Neural cell (in vitro differentiated cells): ENCODE measurements around the gene INPP5A. TPM values are rescaled to one million over a fixed set of nuclear protein-coding genes. Genes with fewer than 3 reads are reported as not detected.

ENCODE experiments used
- H2AFZ ChIP-seq: fragments of 200-600, 300-800 bp; sonication (generic), shearing (Covaris generic); 2 replicates; pipeline ENCODE4 v1.6.0; 2014; ENCODE audit warnings: low read depth, mild to moderate bottlenecking, antibody characterized with exemption, low read length, moderate library complexity
- H3F3A ChIP-seq: fragments of 200-600 bp; shearing (Covaris generic); 2 replicates; pipeline ENCODE4 v1.6.1; 2016; ENCODE audit warnings: mild to moderate bottlenecking, moderate library complexity, mixed read lengths, antibody characterized with exemption, low read length; ENCODE audit not compliant: insufficient read depth, poor library complexity, severe bottlenecking
- H3K27ac ChIP-seq: fragments of 200-600, 300-800 bp; sonication (generic), shearing (Covaris generic); 2 replicates; pipeline ENCODE4 v1.5.1; 2014; ENCODE audit warnings: mild to moderate bottlenecking, low read length, moderate library complexity
- H3K27me3 ChIP-seq: fragments of 300-800, 200-600 bp; sonication (generic), shearing (Covaris generic); 2 replicates; pipeline ENCODE4 v1.6.0; 2014; ENCODE audit warnings: mild to moderate bottlenecking, low read depth, low read length, moderate library complexity; ENCODE audit not compliant: insufficient read depth
- H3K36me3 ChIP-seq: fragments of 300-800, 200-600 bp; sonication (generic), shearing (Covaris generic); 2 replicates; pipeline ENCODE4 v1.5.1; 2014; ENCODE audit warnings: mild to moderate bottlenecking, antibody characterized with exemption, low read length, moderate library complexity; ENCODE audit not compliant: insufficient read depth
- H3K4me2 ChIP-seq: fragments of 300-800, 200-600 bp; sonication (generic), shearing (Covaris generic); 2 replicates; pipeline ENCODE4 v1.6.0; 2014; ENCODE audit warnings: mild to moderate bottlenecking, low read length
- H3K4me3 ChIP-seq: fragments of 300-800, 200-600 bp; sonication (generic), shearing (Covaris generic); 2 replicates; pipeline ENCODE4 v1.5.1; 2014; ENCODE audit warnings: mild to moderate bottlenecking, low read length, moderate library complexity
- H3K79me2 ChIP-seq: fragments of 200-600 bp; shearing (Covaris generic); replicated peaks from 2 replicates; pipeline ENCODE4 v1.6.0; 2014; ENCODE audit warnings: mild to moderate bottlenecking, low read length, moderate library complexity; ENCODE audit not compliant: insufficient read depth
- H3K9ac ChIP-seq: fragments of 300-800, 200-600 bp; sonication (generic), shearing (Covaris generic); 2 replicates; pipeline ENCODE4 v1.6.1; 2016; ENCODE audit warnings: mild to moderate bottlenecking, low read length, mixed read lengths
- H3K9me2 ChIP-seq: fragments of 200-600 bp; shearing (Covaris generic); 2 replicates; pipeline ENCODE4 v1.6.1; 2016; ENCODE audit warnings: mild to moderate bottlenecking, low read length, mixed read lengths; ENCODE audit not compliant: insufficient read depth
- H3K9me3 ChIP-seq: fragments of 200-600, 300-800 bp; sonication (generic), shearing (Covaris generic); 2 replicates; pipeline ENCODE4 v1.6.1; 2016; ENCODE audit warnings: mild to moderate bottlenecking, mixed run types, low read length, moderate library complexity, mixed read lengths
- H4K20me1 ChIP-seq: fragments of 200-600 bp; shearing (Covaris generic); 2 replicates; pipeline ENCODE4 v1.6.1; 2016; ENCODE audit warnings: mild to moderate bottlenecking, mixed run types; ENCODE audit not compliant: insufficient read depth
- CTCF ChIP-seq: fragments of 450-650 bp; IDR thresholded peaks from 2 replicates; pipeline ENCODE4 v1.5.1; 2014; ENCODE audit warnings: antibody characterized with exemption, mild to moderate bottlenecking, moderate library complexity; ENCODE audit not compliant: poor library complexity, severe bottlenecking
- EP300 ChIP-seq: fragments of 450-650 bp; conservative IDR thresholded peaks from 2 replicates; pipeline ENCODE4 v1.6.1; 2014; ENCODE audit warnings: antibody characterized with exemption, mild to moderate bottlenecking, moderate library complexity; ENCODE audit not compliant: poor library complexity, severe bottlenecking
- EZH2 ChIP-seq: fragments of 200-600, 300-800 bp; shearing (Covaris generic), sonication (generic); IDR thresholded peaks from 2 replicates; pipeline ENCODE4 v1.6.1; 2014; ENCODE audit warnings: antibody characterized with exemption, low read length, borderline replicate concordance, mild to moderate bottlenecking; ENCODE audit not compliant: insufficient read depth, poor library complexity, severe bottlenecking
- MXI1 ChIP-seq: fragments of 450-650 bp; conservative IDR thresholded peaks from 2 replicates; pipeline ENCODE4 v1.6.1; 2014; ENCODE audit warnings: antibody characterized with exemption, mild to moderate bottlenecking; ENCODE audit not compliant: poor library complexity, severe bottlenecking
- POLR2AphosphoS5 ChIP-seq: IDR thresholded peaks from 2 replicates; pipeline ENCODE4 v1.6.1; 2012
- RAD21 ChIP-seq: fragments of 450-650 bp; conservative IDR thresholded peaks from 2 replicates; pipeline ENCODE4 v1.6.1; 2014; ENCODE audit warnings: antibody characterized with exemption, mild to moderate bottlenecking, moderate library complexity
- REST ChIP-seq: IDR thresholded peaks from 2 replicates; pipeline ENCODE4 v1.6.1; 2012; ENCODE audit warnings: borderline replicate concordance
- SMC3 ChIP-seq: fragments of 450-650 bp; conservative IDR thresholded peaks from 2 replicates; pipeline ENCODE4 v1.6.1; 2014; ENCODE audit warnings: antibody characterized with exemption, mild to moderate bottlenecking, moderate library complexity; ENCODE audit not compliant: poor library complexity
- TAF1 ChIP-seq: IDR thresholded peaks from 2 replicates; pipeline ENCODE4 v1.6.1; 2012; ENCODE audit warnings: low read depth
- polyA plus RNA-seq: library from polyadenylated mRNA; depleted of rRNA; stranded (reverse); fragments of >200 nt; gene quantifications from 2 replicates; pipeline ENCODE4 v1.2.3, GENCODE V29; 2014

INPP5A gene
- polyA plus RNA-seq, 1 donor from 2014 or later: 48.8 TPM

GRCh38 chr10:132607491-132607890 is 69.9 kb downstream of the INPP5A start:
- no peak overlapping the region for H3K4me3 ChIP-seq
- H3K9ac ChIP-seq: no peak overlapping the region
- H3K9me2 ChIP-seq: no peaks in the 10 kb centered on the region
- no peaks in the 10 kb centered on the region for H3F3A ChIP-seq
- H3K27me3 ChIP-seq: no peaks in the 10 kb centered on the region
- no peak overlapping the region for H2AFZ ChIP-seq
- H4K20me1 ChIP-seq: no peaks in the 10 kb centered on the region
- H3K79me2 ChIP-seq: no peaks in the 10 kb centered on the region
- H3K4me2 ChIP-seq: no peak overlapping the region
- H3K9me3 ChIP-seq: peaks cover 6% of the 10 kb centered on the region
- no peak for TF ChIP-seq CTCF
- no peak for TF ChIP-seq MXI1
- no peak for TF ChIP-seq EP300
- no peak for TF ChIP-seq POLR2AphosphoS5
- no peak for TF ChIP-seq TAF1
- no peak for TF ChIP-seq EZH2
- no peak for TF ChIP-seq REST
- no peak for TF ChIP-seq RAD21
- TF ChIP-seq SMC3: no peak
- no peak overlapping the region for H3K27ac ChIP-seq
- no peaks in the 10 kb centered on the region for H3K36me3 ChIP-seq

- Histone ChIP-seq H3K4me2 (no peak overlapping the region), H3F3A (no peaks in the 10 kb centered on the region), H3K27ac (no peak overlapping the region), H2AFZ (no peak overlapping the region), H4K20me1 (no peaks in the 10 kb centered on the region), H3K79me2 (no peaks in the 10 kb centered on the region), H3K4me3 (no peak overlapping the region), H3K27me3 (no peaks in the 10 kb centered on the region), H3K9me2 (no peaks in the 10 kb centered on the region), H3K36me3 (no peaks in the 10 kb centered on the region), H3K9me3 (peaks cover 6% of the 10 kb centered on the region), H3K9ac (no peak overlapping the region)
- TF ChIP-seq EP300 (no peak), CTCF (no peak)
These were observed 70.4 kb downstream of the INPP5A start for GRCh38 chr10:132607961-132608495.
